Measurements from ENCODE around the gene GALNT5.

Gene GALNT5

GRCh38 chr2:157301307-157301706, 43.8 kb downstream of the GALNT5 start:
- peaks cover 5% of the 10 kb centered on the region for H3K4me1 Mint-ChIP-seq
- peaks cover 12% of the 10 kb centered on the region for H3K27me3 Mint-ChIP-seq (ENCODE audit: low read depth)
- no peaks in the 10 kb centered on the region for H3K36me3 Mint-ChIP-seq (ENCODE audit: low read depth)
- no peaks in the 10 kb centered on the region for H3K9me3 Mint-ChIP-seq
- H3K4me3 Mint-ChIP-seq: no peak overlapping the region
- no peak for TF ChIP-seq CTCF (IDR thresholded peaks at IDR 0.05; ENCODE audit: unreplicated experiment in 3 of 3)
- no peak overlapping the region for H3K27ac Mint-ChIP-seq

GRCh38 chr2:157302492-157303099, 45.1 kb downstream of the GALNT5 start:
- Mint-ChIP-seq H3K4me1 (peaks cover 5% of the 10 kb centered on the region), H3K36me3 (ENCODE audit: low read depth) (no peaks in the 10 kb centered on the region), H3K4me3 (no peak overlapping the region), H3K27ac (no peak overlapping the region), H3K9me3 (no peaks in the 10 kb centered on the region), H3K27me3 (ENCODE audit: low read depth) (peaks cover 12% of the 10 kb centered on the region)
- peak; percentile 81 to 91 (median 89) for TF ChIP-seq CTCF (IDR thresholded peaks at IDR 0.05; ENCODE audit: unreplicated experiment in 3 of 3)

GRCh38 chr2:157303612-157304011, 46.1 kb downstream of the GALNT5 start:
- peaks cover 5% of the 10 kb centered on the region for H3K4me1 Mint-ChIP-seq
- TF ChIP-seq CTCF (IDR thresholded peaks at IDR 0.05; ENCODE audit: unreplicated experiment in 3 of 3): no peak
- H3K9me3 Mint-ChIP-seq: no peaks in the 10 kb centered on the region
- no peak overlapping the region for H3K27ac Mint-ChIP-seq
- peaks cover 12% of the 10 kb centered on the region for H3K27me3 Mint-ChIP-seq (ENCODE audit: low read depth)
- H3K4me3 Mint-ChIP-seq: no peak overlapping the region
- no peaks in the 10 kb centered on the region for H3K36me3 Mint-ChIP-seq (ENCODE audit: low read depth)

- Mint-ChIP-seq H3K36me3 (ENCODE audit: low read depth) (no peaks in the 10 kb centered on the region), H3K27me3 (ENCODE audit: low read depth) (peaks cover 16% of the 10 kb centered on the region), H3K4me3 (peak overlapping the region in 1 of 3 experiments; percentile 24), H3K27ac (peak overlapping the region in 2 of 3 experiments; percentile 66 to 81), H3K4me1 (peaks cover 5% of the 10 kb centered on the region), H3K9me3 (no peaks in the 10 kb centered on the region)
- no peak for TF ChIP-seq CTCF (IDR thresholded peaks at IDR 0.05; ENCODE audit: unreplicated experiment in 3 of 3)
Observed at GRCh38 chr2:157304811-157305722, 47.6 kb downstream of the GALNT5 start.

- H3K27ac Mint-ChIP-seq: no peak overlapping the region
- peaks cover 13% of the 10 kb centered on the region for H3K27me3 Mint-ChIP-seq (ENCODE audit: low read depth)
- H3K36me3 Mint-ChIP-seq (ENCODE audit: low read depth): no peaks in the 10 kb centered on the region
- no peak overlapping the region for H3K4me3 Mint-ChIP-seq
- no peaks in the 10 kb centered on the region for H3K9me3 Mint-ChIP-seq
- H3K4me1 Mint-ChIP-seq: peaks cover 5% of the 10 kb centered on the region
- TF ChIP-seq CTCF (IDR thresholded peaks at IDR 0.05; ENCODE audit: unreplicated experiment in 3 of 3): no peak
Observed at GRCh38 chr2:157305723-157306110, 48.2 kb downstream of the GALNT5 start.

Measured in nephron (organoid).